MM.1S (cell line): ENCODE data around the gene ZFAND6.

Experiments used
- DNase-seq: peaks from one replicate; pipeline ENCODE4 v3.0.0-alpha.2; 2015
- H2AFZ ChIP-seq: fragments of 300-600 bp; sonication (generic); 2 replicates; pipeline ENCODE4 v1.6.0; 2016; ENCODE audit warnings: antibody characterized with exemption, low read length
- H3F3A ChIP-seq: fragments of 300-600 bp; sonication (generic); 2 replicates; pipeline ENCODE4 v1.6.1; 2016; ENCODE audit warnings: mild to moderate bottlenecking, antibody characterized with exemption, low read length, moderate library complexity, mixed read lengths; ENCODE audit not compliant: insufficient read depth
- H3K27ac ChIP-seq: fragments of 300-600 bp; sonication (generic); 2 replicates; pipeline ENCODE4 v1.5.1; 2016; ENCODE audit warnings: mild to moderate bottlenecking, low read length
- H3K27me3 ChIP-seq: fragments of 300-600 bp; sonication (generic); replicated peaks from 2 replicates; pipeline ENCODE4 v1.6.0; 2016; ENCODE audit warnings: low read length; ENCODE audit not compliant: insufficient read depth
- H3K36me3 ChIP-seq: fragments of 300-600 bp; sonication (generic); replicated peaks from 2 replicates; pipeline ENCODE4 v1.6.1; 2016; ENCODE audit warnings: mild to moderate bottlenecking, low read length, mixed read lengths; ENCODE audit not compliant: insufficient read depth
- H3K4me1 ChIP-seq: fragments of 300-600 bp; sonication (generic); 2 replicates; pipeline ENCODE4 v1.6.1; 2016; ENCODE audit warnings: low read length, mixed read lengths
- H3K4me2 ChIP-seq: fragments of 300-600 bp; sonication (generic); 2 replicates; pipeline ENCODE4 v1.6.0; 2016; ENCODE audit warnings: low read depth, low read length
- H3K4me3 ChIP-seq: fragments of 300-600 bp; sonication (generic); 2 replicates; pipeline ENCODE4 v1.5.1; 2016; ENCODE audit warnings: low read length, mixed read lengths
- H3K79me2 ChIP-seq: fragments of 300-600 bp; sonication (generic); 2 replicates; pipeline ENCODE4 v1.6.1; 2016; ENCODE audit warnings: mixed run types, low read length, mixed read lengths
- H3K9ac ChIP-seq: fragments of 300-600 bp; sonication (generic); 2 replicates; pipeline ENCODE4 v1.6.1; 2016; ENCODE audit warnings: low read length, mixed read lengths
- H3K9me2 ChIP-seq: fragments of 300-600 bp; sonication (generic); replicated peaks from 2 replicates; pipeline ENCODE4 v1.6.1; 2016; ENCODE audit warnings: mild to moderate bottlenecking, low read length, mixed read lengths; ENCODE audit not compliant: insufficient read depth
- H3K9me3 ChIP-seq: fragments of 300-600 bp; sonication (generic); replicated peaks from 2 replicates; pipeline ENCODE4 v1.6.1; 2016; ENCODE audit warnings: mild to moderate bottlenecking, low read length, mixed read lengths; ENCODE audit not compliant: insufficient read depth
- H4K20me1 ChIP-seq: fragments of 300-600 bp; sonication (generic); 2 replicates; pipeline ENCODE4 v1.6.1; 2016; ENCODE audit warnings: mild to moderate bottlenecking, low read length, moderate library complexity, mixed read lengths; ENCODE audit not compliant: insufficient read depth
- CTCF ChIP-seq: fragments of 300-600 bp; sonication (generic); IDR thresholded peaks from 2 replicates; pipeline ENCODE4 v1.5.1; 2016; ENCODE audit warnings: antibody characterized with exemption, low read length, mixed read lengths
- EZH2 ChIP-seq: fragments of 300-600 bp; sonication (generic); optimal IDR thresholded peaks from 2 replicates; pipeline ENCODE3; 2017; ENCODE audit warnings: low read depth, mild to moderate bottlenecking, antibody characterized with exemption, low read length, mixed read lengths
- EZH2phosphoT487 ChIP-seq: fragments of 300-600 bp; sonication (generic); IDR thresholded peaks from 2 replicates; pipeline ENCODE4 v1.6.1; 2018; ENCODE audit warnings: antibody characterized with exemption, low read length

ZFAND6 gene

GRCh38 chr15:80026754-80027153, 32.7 kb upstream of the ZFAND6 start:
- H3K79me2 ChIP-seq: no peaks in the 10 kb centered on the region
- no peak for TF ChIP-seq CTCF
- peaks cover 22% of the 10 kb centered on the region for H3K4me1 ChIP-seq
- H3K4me2 ChIP-seq: peak overlapping the region; percentile 18; the same call in 1 of the 2 replicates
- no peaks in the 10 kb centered on the region for H4K20me1 ChIP-seq
- no peaks in the 10 kb centered on the region for H3K9me3 ChIP-seq
- H3K9ac ChIP-seq: no peak overlapping the region
- DNase-seq: peak; percentile 39
- peak overlapping the region; percentile 8; the same call in 1 of the 2 replicates for H3K27ac ChIP-seq
- H2AFZ ChIP-seq: peak overlapping the region; percentile 23; the same call in 1 of the 2 replicates
- H3F3A ChIP-seq: peaks cover under 1% of the 10 kb centered on the region; the same call in 1 of the 2 replicates
- H3K9me2 ChIP-seq: no peaks in the 10 kb centered on the region
- H3K4me3 ChIP-seq: no peak overlapping the region
- H3K27me3 ChIP-seq: no peaks in the 10 kb centered on the region
- H3K36me3 ChIP-seq: no peaks in the 10 kb centered on the region

- H3K9ac ChIP-seq: no peak overlapping the region
- no peak overlapping the region for H3K4me2 ChIP-seq
- no peaks in the 10 kb centered on the region for H3K9me3 ChIP-seq
- H3K36me3 ChIP-seq: no peaks in the 10 kb centered on the region
- H3K4me3 ChIP-seq: no peak overlapping the region
- H3K27ac ChIP-seq: no peak overlapping the region
- no peak for DNase-seq
- no peaks in the 10 kb centered on the region for H4K20me1 ChIP-seq
- H3F3A ChIP-seq: peaks cover 18% of the 10 kb centered on the region
- H2AFZ ChIP-seq: no peak overlapping the region
- H3K79me2 ChIP-seq: no peaks in the 10 kb centered on the region
- peaks cover 37% of the 10 kb centered on the region for H3K4me1 ChIP-seq
- no peaks in the 10 kb centered on the region for H3K9me2 ChIP-seq
- no peaks in the 10 kb centered on the region for H3K27me3 ChIP-seq
- TF ChIP-seq EZH2phosphoT487 (no peak), EZH2 (no peak), CTCF (no peak)
Observed at GRCh38 chr15:80028937-80029336, 30.5 kb upstream of the ZFAND6 start.

- H3K27me3 ChIP-seq: no peaks in the 10 kb centered on the region
- no peaks in the 10 kb centered on the region for H3K36me3 ChIP-seq
- H3F3A ChIP-seq: peaks cover 37% of the 10 kb centered on the region
- no peaks in the 10 kb centered on the region for H3K79me2 ChIP-seq
- H3K27ac ChIP-seq: peak overlapping the region; percentile 91; the same call in 1 of the 2 replicates
- no peaks in the 10 kb centered on the region for H3K9me2 ChIP-seq
- no peak overlapping the region for H3K4me3 ChIP-seq
- 0 out of 2 replicates have a peak overlapping the region, but pooled peaks have one; percentile 30 for H2AFZ ChIP-seq
- H3K4me1 ChIP-seq: peaks cover 60% of the 10 kb centered on the region
- DNase-seq: peak; percentile 43
- H3K4me2 ChIP-seq: no peak overlapping the region
- H3K9ac ChIP-seq: no peak overlapping the region
- TF ChIP-seq EZH2 (no peak), CTCF (no peak), EZH2phosphoT487 (no peak)
- no peaks in the 10 kb centered on the region for H3K9me3 ChIP-seq
- H4K20me1 ChIP-seq: no peaks in the 10 kb centered on the region
Observed at GRCh38 chr15:80031841-80032240, 27.6 kb upstream of the ZFAND6 start.
